A549 (cell line): ENCODE data around the gene PLIN4.

Source experiments
- CHD2 ChIP-seq: fragments of 150-350 bp; IDR thresholded peaks from 2 replicates; pipeline ENCODE4 v1.6.1; 2014; ENCODE audit warnings: low read length; ENCODE audit not compliant: partially characterized antibody
- CHD4 ChIP-seq: fragments of 200-600 bp; sonication (generic); IDR thresholded peaks from 2 replicates; pipeline ENCODE4 v1.6.1; 2016; ENCODE audit warnings: antibody characterized with exemption, mild to moderate bottlenecking, borderline replicate concordance
- CTCF ChIP-seq: fragments of >200 bp; sonication (Bioruptor Twin); formaldehyde crosslinking; IDR thresholded peaks from 3 replicates; pipeline ENCODE4 v1.5.1; 2016
- EP300 ChIP-seq, 2 experiments: fragments of >200 bp; sonication (Bioruptor Twin); formaldehyde crosslinking; IDR thresholded peaks; 2 replicates in 1 of 2; 3 replicates in 1 of 2; pipeline ENCODE4 v1.6.1; 2016 to 2017
- HDAC2 ChIP-seq: fragments of 200-600 bp; sonication (generic); IDR thresholded peaks from 2 replicates; pipeline ENCODE4 v1.6.1; 2016
- HMGXB4 ChIP-seq: fragments of 250-450 bp; sonication (Bioruptor Pico); IDR thresholded peaks from 2 replicates; pipeline ENCODE4 v1.5.0; 2021; ENCODE audit warnings: mild to moderate bottlenecking, moderate library complexity, borderline replicate concordance
- KDM5A ChIP-seq: fragments of 200-600 bp; sonication (generic); IDR thresholded peaks from 2 replicates; pipeline ENCODE4 v1.6.1; 2016; ENCODE audit warnings: antibody characterized with exemption, mild to moderate bottlenecking
- MAX ChIP-seq: IDR thresholded peaks from 2 replicates; pipeline ENCODE4 v1.6.1; 2012
- MAZ ChIP-seq: fragments of 150-350 bp; IDR thresholded peaks from 2 replicates; pipeline ENCODE4 v1.6.1; 2014; ENCODE audit warnings: antibody characterized with exemption, low read depth, low read length, borderline replicate concordance
- POLR2A ChIP-seq: IDR thresholded peaks from 2 replicates; pipeline ENCODE4 v1.6.1; 2012; ENCODE audit warnings: mild to moderate bottlenecking, low read length
- POLR2AphosphoS2 ChIP-seq: conservative IDR thresholded peaks from 2 replicates; pipeline ENCODE4 v1.6.1; 2012; ENCODE audit warnings: low read length, improper control_type of control experiment, inconsistent platforms
- REST ChIP-seq: fragments of 200-600 bp; sonication (generic); IDR thresholded peaks from 2 replicates; pipeline ENCODE4 v1.6.1; 2016; ENCODE audit warnings: antibody characterized with exemption, mild to moderate bottlenecking, moderate library complexity
- SMC3 ChIP-seq: fragments of >200 bp; sonication (Bioruptor Twin); formaldehyde crosslinking; IDR thresholded peaks from 3 replicates; pipeline ENCODE4 v1.6.1; 2018; ENCODE audit warnings: inconsistent platforms
- TFCP2L1 ChIP-seq: fragments of 250-450 bp; sonication (Bioruptor Pico); IDR thresholded peaks from 2 replicates; pipeline ENCODE4 v1.5.0; 2021; ENCODE audit warnings: mild to moderate bottlenecking

- TF ChIP-seq SMC3, result no peak
- TF ChIP-seq TFCP2L1 (CRISPR knock-in tag), result no peak
- no peak for TF ChIP-seq CTCF
- no peak for TF ChIP-seq REST
- no peak for TF ChIP-seq POLR2A
- no peak for TF ChIP-seq HMGXB4 (CRISPR knock-in tag)
- no peak for TF ChIP-seq MAX
- no peak for TF ChIP-seq KDM5A
- TF ChIP-seq CHD4, result no peak
- TF ChIP-seq POLR2AphosphoS2, result no peak
- no peak for TF ChIP-seq MAZ
- no peak for TF ChIP-seq EP300 (IDR thresholded peaks at IDR 0.05)
- no peak for TF ChIP-seq HDAC2
- no peak for TF ChIP-seq CHD2
Observed at GRCh38 chr19:4550018-4550417, 31.7 kb upstream of the PLIN4 start.
